ENCODE data around the gene CTDSP2.
"Not testable (repeated sequence)": the region's sequence is repeated elsewhere in the genome, so short reads cannot be mapped to it uniquely, and the experiment has no call there.

- not testable (repeated sequence) for TF ChIP-seq KDM1A (IDR thresholded peaks at IDR 0.05; ENCODE audit: borderline replicate concordance); TCF7 (IDR thresholded peaks at IDR 0.05; ENCODE audit: borderline replicate concordance); KLF5 (IDR thresholded peaks at IDR 0.05; ENCODE audit: partially characterized antibody); ASH2L (IDR thresholded peaks at IDR 0.05; ENCODE audit: borderline replicate concordance, low read depth); POLR2AphosphoS5 (IDR thresholded peaks at IDR 0.05; ENCODE audit: low read length); MAX (IDR thresholded peaks at IDR 0.05; ENCODE audit: low read depth, low read length); IRF3 (IDR thresholded peaks at IDR 0.05); POLR2A (IDR thresholded peaks at IDR 0.05; ENCODE audit: low read depth, low read length); CHD2 (IDR thresholded peaks at IDR 0.05; ENCODE audit: borderline replicate concordance, low read depth, low read length); NFXL1 (IDR thresholded peaks at IDR 0.05; ENCODE audit: borderline replicate concordance); YY1 (IDR thresholded peaks at IDR 0.05; ENCODE audit: low read depth, low read length); EGR1 (IDR thresholded peaks at IDR 0.05; ENCODE audit: borderline replicate concordance in 1 of 2, low read depth in 2 of 2, low read length in 2 of 2)
- TF ChIP-seq, protein P1, sequence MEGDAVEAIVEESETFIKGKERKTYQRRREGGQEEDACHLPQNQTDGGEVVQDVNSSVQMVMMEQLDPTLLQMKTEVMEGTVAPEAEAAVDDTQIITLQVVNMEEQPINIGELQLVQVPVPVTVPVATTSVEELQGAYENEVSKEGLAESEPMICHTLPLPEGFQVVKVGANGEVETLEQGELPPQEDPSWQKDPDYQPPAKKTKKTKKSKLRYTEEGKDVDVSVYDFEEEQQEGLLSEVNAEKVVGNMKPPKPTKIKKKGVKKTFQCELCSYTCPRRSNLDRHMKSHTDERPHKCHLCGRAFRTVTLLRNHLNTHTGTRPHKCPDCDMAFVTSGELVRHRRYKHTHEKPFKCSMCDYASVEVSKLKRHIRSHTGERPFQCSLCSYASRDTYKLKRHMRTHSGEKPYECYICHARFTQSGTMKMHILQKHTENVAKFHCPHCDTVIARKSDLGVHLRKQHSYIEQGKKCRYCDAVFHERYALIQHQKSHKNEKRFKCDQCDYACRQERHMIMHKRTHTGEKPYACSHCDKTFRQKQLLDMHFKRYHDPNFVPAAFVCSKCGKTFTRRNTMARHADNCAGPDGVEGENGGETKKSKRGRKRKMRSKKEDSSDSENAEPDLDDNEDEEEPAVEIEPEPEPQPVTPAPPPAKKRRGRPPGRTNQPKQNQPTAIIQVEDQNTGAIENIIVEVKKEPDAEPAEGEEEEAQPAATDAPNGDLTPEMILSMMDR (IDR thresholded peaks at IDR 0.05 in 2 of 3, conservative IDR thresholded peaks at IDR 0.05 in 1 of 3; ENCODE audit: control insufficient read depth in 2 of 3, extremely low read depth in 1 of 3, insufficient read depth in 1 of 3, low read depth in 3 of 3, low read length in 3 of 3) = not testable (repeated sequence)
- TF ChIP-seq, protein P2, sequence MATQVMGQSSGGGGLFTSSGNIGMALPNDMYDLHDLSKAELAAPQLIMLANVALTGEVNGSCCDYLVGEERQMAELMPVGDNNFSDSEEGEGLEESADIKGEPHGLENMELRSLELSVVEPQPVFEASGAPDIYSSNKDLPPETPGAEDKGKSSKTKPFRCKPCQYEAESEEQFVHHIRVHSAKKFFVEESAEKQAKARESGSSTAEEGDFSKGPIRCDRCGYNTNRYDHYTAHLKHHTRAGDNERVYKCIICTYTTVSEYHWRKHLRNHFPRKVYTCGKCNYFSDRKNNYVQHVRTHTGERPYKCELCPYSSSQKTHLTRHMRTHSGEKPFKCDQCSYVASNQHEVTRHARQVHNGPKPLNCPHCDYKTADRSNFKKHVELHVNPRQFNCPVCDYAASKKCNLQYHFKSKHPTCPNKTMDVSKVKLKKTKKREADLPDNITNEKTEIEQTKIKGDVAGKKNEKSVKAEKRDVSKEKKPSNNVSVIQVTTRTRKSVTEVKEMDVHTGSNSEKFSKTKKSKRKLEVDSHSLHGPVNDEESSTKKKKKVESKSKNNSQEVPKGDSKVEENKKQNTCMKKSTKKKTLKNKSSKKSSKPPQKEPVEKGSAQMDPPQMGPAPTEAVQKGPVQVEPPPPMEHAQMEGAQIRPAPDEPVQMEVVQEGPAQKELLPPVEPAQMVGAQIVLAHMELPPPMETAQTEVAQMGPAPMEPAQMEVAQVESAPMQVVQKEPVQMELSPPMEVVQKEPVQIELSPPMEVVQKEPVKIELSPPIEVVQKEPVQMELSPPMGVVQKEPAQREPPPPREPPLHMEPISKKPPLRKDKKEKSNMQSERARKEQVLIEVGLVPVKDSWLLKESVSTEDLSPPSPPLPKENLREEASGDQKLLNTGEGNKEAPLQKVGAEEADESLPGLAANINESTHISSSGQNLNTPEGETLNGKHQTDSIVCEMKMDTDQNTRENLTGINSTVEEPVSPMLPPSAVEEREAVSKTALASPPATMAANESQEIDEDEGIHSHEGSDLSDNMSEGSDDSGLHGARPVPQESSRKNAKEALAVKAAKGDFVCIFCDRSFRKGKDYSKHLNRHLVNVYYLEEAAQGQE (IDR thresholded peaks at IDR 0.05; ENCODE audit: low read depth, low read length) = not testable (repeated sequence)
These were observed 11.6 kb upstream of the CTDSP2 start for GRCh38 chr12:57858123-57858522.
